Left lung (tissue), 10 donors: ENCODE data around the gene HAPLN1. TPM values are rescaled to one million over a fixed set of nuclear protein-coding genes. Genes with fewer than 3 reads are reported as not detected.

ENCODE experiments used
- ATAC-seq: fragments of 200-7000 bp; cut with Tn5 transposase; one replicate; pipeline ENCODE4 v1.9.1; 2020; ENCODE audit warnings: moderate library complexity
- DNase-seq, 4 donors: peaks; one replicate each; pipeline ENCODE4 v3.0.0-alpha.2; 2013 to 2020
- H3K27ac ChIP-seq, 2 donors: fragments of 200-600 bp; sonication (generic) in 1 of 2; one replicate each; pipeline versions ENCODE4 v1.5.0 to v1.8.0; 2020 to 2021
- H3K27me3 ChIP-seq, 2 donors: fragments of 200-600 bp; sonication (generic) in 1 of 2; one replicate each; pipeline versions ENCODE4 v1.5.0 to v1.8.0; 2020 to 2021
- H3K36me3 ChIP-seq, 2 donors: fragments of 200-600 bp; sonication (generic) in 1 of 2; one replicate each; pipeline versions ENCODE4 v1.5.0 to v1.8.0; 2020 to 2021
- H3K4me1 ChIP-seq, 2 donors: fragments of 200-600 bp; one replicate each; pipeline ENCODE4 v1.8.0; 2021
- H3K4me3 ChIP-seq, 2 donors: fragments of 200-600 bp; sonication (generic) in 1 of 2; one replicate each; pipeline versions ENCODE4 v1.5.0 to v1.8.0; 2020 to 2021; ENCODE audit warnings: mild to moderate bottlenecking in 1 of 2
- H3K9me3 ChIP-seq, 2 donors: fragments of 200-600 bp; sonication (generic) in 1 of 2; one replicate each; pipeline versions ENCODE4 v1.5.0 to v1.8.0; 2020 to 2021
- intact Hi-C, 2 donors: fragments of 100-400 bp; cut with DNase I; formaldehyde crosslinking; loops; one replicate each; pipeline versions ENCODE4 v1.11.2 to v1.14.2; 2022
- polyA plus RNA-seq, 6 donors: library from polyadenylated mRNA; unstranded; fragments of 120-200 nt; gene quantifications; one replicate each; pipeline ENCODE4 v1.2.1, GENCODE V29; 2013; ENCODE audit not compliant: insufficient read length in 6 of 6
- total RNA-seq, 2 donors: library from RNA; stranded (reverse); fragmentation: NEBNext Ultra II Directional; extraction: Animal tissue kit (Norgen Biotek cat#: 25700); gene quantifications; one replicate each; pipeline ENCODE4 v1.2.1, GENCODE V29; 2021
- TF ChIP-seq, protein P1 (sequence below), 2 donors: fragments of 200-600 bp; sonication (generic) in 1 of 2; IDR thresholded peaks; one replicate each; pipeline versions ENCODE4 v1.5.0 to v1.8.0; 2021; ENCODE audit warnings: antibody characterized with exemption in 2 of 2
- donor health status: DM: no; HTN: yes; CAD: no.
- donor health status: DM: no; HTN: no; CAD: no.

HAPLN1 gene
- total and polyA plus RNA-seq, 8 donors: 0.05 to 3.7 (median 1.8) TPM

DNA sequence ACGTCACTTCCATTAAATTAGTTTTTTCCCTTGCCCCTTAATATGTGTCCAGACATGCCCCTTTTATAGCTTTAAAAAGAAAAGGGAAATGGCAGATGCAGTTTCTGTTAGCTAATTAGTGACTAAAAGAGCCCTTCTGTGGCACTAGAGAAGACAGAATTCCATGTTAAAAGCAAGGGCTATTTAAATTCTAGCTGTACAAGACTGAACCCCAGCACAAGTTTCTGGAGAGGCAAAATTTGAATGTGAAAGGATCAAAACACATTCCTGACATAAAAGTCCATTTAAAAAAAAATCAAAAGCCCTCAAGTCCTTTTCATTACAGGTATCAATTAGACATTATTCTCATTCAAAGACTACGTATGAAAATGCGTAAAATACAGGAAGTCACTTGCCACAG, 78.7 kb downstream of the HAPLN1 start:
- H3K27me3 ChIP-seq: no peaks in the 10 kb centered on the region
- no peak for ATAC-seq
- no peak overlapping the region for H3K27ac ChIP-seq
- no peak overlapping the region for H3K4me3 ChIP-seq
- TF ChIP-seq, protein P1, sequence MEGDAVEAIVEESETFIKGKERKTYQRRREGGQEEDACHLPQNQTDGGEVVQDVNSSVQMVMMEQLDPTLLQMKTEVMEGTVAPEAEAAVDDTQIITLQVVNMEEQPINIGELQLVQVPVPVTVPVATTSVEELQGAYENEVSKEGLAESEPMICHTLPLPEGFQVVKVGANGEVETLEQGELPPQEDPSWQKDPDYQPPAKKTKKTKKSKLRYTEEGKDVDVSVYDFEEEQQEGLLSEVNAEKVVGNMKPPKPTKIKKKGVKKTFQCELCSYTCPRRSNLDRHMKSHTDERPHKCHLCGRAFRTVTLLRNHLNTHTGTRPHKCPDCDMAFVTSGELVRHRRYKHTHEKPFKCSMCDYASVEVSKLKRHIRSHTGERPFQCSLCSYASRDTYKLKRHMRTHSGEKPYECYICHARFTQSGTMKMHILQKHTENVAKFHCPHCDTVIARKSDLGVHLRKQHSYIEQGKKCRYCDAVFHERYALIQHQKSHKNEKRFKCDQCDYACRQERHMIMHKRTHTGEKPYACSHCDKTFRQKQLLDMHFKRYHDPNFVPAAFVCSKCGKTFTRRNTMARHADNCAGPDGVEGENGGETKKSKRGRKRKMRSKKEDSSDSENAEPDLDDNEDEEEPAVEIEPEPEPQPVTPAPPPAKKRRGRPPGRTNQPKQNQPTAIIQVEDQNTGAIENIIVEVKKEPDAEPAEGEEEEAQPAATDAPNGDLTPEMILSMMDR (IDR thresholded peaks at IDR 0.05): no peak
- DNase-seq: no peak
- no peaks in the 10 kb centered on the region for H3K4me1 ChIP-seq
- intact Hi-C loops: no loop called here
- no peaks in the 10 kb centered on the region for H3K9me3 ChIP-seq
- H3K36me3 ChIP-seq: no peaks in the 10 kb centered on the region

DNA sequence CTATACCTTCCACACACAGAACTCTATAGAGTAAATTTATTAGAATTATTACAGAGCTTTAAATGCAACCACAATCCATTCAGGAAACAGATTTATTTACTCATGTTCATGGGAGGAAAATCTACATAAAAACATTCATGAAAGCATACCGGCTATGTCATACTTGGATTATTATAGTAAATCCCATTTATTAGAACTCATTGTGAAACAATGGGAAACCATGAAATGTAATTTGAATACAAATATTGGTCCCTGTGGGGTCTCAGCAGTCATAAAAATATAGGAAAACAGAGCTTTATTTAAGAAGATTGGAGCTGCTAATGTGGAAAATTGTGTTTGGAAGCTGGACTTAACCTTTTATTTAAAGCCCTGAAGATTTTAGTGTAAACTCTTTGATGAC, 80.7 kb downstream of the HAPLN1 start:
- H3K27me3 ChIP-seq: no peaks in the 10 kb centered on the region
- DNase-seq: no peak
- no peak overlapping the region for H3K4me3 ChIP-seq
- ATAC-seq: no peak
- H3K36me3 ChIP-seq: no peaks in the 10 kb centered on the region
- no peak overlapping the region for H3K27ac ChIP-seq
- intact Hi-C loops: no loop called here
- no peaks in the 10 kb centered on the region for H3K4me1 ChIP-seq
- TF ChIP-seq, protein P1 (IDR thresholded peaks at IDR 0.05): no peak
- H3K9me3 ChIP-seq: no peaks in the 10 kb centered on the region

DNA sequence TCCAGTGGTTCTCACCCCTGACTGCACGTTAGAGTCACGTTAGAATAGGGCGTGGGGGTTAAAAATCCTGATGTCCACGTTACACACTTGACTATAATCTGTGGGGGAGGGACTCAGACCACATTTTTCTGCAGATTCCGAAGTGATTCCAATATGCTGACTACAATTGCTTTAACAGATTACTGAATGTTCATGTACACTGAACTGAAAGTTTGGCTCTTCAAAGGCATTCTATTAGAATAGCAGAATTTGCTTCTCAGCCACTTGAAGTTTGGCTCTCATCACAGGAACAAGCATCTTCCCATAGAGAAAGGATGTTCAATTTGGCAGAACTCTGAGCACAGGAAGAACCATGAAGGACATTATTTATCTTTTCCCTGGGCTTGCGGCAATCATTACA, 84.5 kb downstream of the HAPLN1 start:
- no peaks in the 10 kb centered on the region for H3K4me1 ChIP-seq
- ATAC-seq: no peak
- H3K36me3 ChIP-seq: no peaks in the 10 kb centered on the region
- H3K9me3 ChIP-seq: no peaks in the 10 kb centered on the region
- no peak overlapping the region for H3K27ac ChIP-seq
- no peak overlapping the region for H3K4me3 ChIP-seq
- TF ChIP-seq, protein P1 (IDR thresholded peaks at IDR 0.05): no peak
- intact Hi-C loops: no loop called here
- H3K27me3 ChIP-seq: no peaks in the 10 kb centered on the region
- DNase-seq: no peak

DNA sequence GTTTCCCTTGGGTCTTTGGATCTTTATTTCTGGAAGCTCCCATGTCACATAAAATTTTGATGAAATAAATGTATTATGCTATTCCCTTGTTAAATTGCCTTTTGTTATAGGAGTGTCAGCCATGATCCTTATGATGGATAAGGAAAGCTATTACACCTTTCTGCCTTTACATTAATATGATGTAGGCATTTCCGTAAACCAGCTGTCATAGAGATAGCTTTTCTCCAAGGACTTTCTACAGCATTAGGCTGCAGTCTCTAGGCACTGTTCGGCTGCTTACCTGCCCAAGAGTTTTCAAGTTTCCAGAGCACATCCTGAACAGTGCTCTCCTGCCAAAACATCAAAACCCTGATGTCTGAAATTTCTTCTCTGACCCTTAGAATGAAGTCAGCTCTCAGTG, 87.4 kb downstream of the HAPLN1 start:
- Histone ChIP-seq H3K27ac (no peak overlapping the region), H3K4me3 (no peak overlapping the region), H3K36me3 (no peaks in the 10 kb centered on the region), H3K9me3 (no peaks in the 10 kb centered on the region), H3K27me3 (no peaks in the 10 kb centered on the region), H3K4me1 (no peaks in the 10 kb centered on the region)
- TF ChIP-seq, protein P1 (IDR thresholded peaks at IDR 0.05): no peak
- intact Hi-C loops: no loop called here
- ATAC-seq (no peak), DNase-seq (no peak)

DNA sequence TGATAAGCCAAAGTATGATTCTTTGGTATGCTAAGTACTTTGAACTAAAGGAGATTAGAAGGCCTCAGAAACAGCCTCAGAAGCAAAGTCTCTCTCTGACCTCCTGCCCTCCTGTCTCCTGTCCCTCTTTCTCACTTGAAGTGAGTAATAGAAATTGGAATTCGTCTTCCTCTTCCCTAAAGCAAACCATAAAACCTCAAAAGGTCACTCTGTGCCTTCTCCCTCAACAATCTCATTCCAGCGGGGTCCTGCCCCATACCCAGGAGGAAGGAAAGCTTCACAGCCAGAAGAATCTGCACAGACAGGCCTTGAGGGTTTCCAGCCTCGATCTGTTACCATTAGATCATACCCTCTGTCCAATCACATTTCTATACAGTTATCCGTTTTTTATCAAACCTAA, 87.8 kb downstream of the HAPLN1 start:
- Histone ChIP-seq H3K4me3 (no peak overlapping the region), H3K27me3 (no peaks in the 10 kb centered on the region), H3K27ac (no peak overlapping the region), H3K36me3 (no peaks in the 10 kb centered on the region), H3K4me1 (no peaks in the 10 kb centered on the region), H3K9me3 (no peaks in the 10 kb centered on the region)
- intact Hi-C loops: no loop called here
- DNase-seq: no peak
- peak; percentile 19 for ATAC-seq
- TF ChIP-seq, protein P1 (IDR thresholded peaks at IDR 0.05): no peak
